T-helper 1 cell treated with Interleukin-12 subunit alpha and Interleukin-12 subunit beta and Interleukin-4 antibody, amounts not matched to agents 30 ng/mL and 1 ng/mL, for 36 hours (primary cell): ENCODE data around the gene NLRC5. TPM values are rescaled to one million over a fixed set of nuclear protein-coding genes. Genes with fewer than 3 reads are reported as not detected.

ENCODE experiments used
- intact Hi-C: fragments of 100-400 bp; cut with micrococcal nuclease; formaldehyde crosslinking; loops from one replicate; pipeline ENCODE4 v1.15.1; 2024
- total RNA-seq: library from RNA; stranded (reverse); gene quantifications from 2 replicates; pipeline ENCODE4 v1.2.3, GENCODE V29; 2022

NLRC5 gene
- total RNA-seq, 1 donor from 2014 or later: 398 TPM

GRCh38 chr16:57023541-57024249, 34.3 kb downstream of the NLRC5 start:
- intact Hi-C loops: loop anchor here (1.0 to 2.0 kb wide), 2 partner anchors 9 to 17 kb away; no protein-coding TSS in a partner anchor

- intact Hi-C loops: no loop called here
Measured at GRCh38 chr16:57024894-57025680, 35.7 kb downstream of the NLRC5 start.

DNA sequence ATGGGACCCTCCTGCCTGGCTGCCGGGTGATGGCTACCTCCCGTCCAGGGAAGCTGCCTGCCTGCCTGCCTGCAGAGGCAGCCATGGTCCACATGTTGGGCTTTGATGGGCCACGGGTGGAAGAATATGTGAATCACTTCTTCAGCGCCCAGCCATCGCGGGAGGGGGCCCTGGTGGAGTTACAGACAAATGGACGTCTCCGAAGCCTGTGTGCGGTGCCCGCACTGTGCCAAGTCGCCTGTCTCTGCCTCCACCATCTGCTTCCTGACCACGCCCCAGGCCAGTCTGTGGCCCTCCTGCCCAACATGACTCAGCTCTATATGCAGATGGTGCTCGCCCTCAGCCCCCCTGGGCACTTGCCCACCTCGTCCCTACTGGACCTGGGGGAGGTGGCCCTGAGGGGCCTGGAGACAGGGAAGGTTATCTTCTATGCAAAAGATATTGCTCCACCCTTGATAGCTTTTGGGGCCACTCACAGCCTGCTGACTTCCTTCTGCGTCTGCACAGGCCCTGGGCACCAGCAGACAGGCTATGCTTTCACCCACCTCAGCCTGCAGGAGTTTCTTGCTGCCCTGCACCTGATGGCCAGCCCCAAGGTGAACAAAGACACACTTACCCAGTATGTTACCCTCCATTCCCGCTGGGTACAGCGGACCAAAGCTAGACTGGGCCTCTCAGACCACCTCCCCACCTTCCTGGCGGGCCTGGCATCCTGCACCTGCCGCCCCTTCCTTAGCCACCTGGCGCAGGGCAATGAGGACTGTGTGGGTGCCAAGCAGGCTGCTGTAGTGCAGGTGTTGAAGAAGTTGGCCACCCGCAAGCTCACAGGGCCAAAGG, 36.8 kb downstream of the NLRC5 start:
- intact Hi-C loops: no loop called here

- intact Hi-C loops: no loop called here
Measured at GRCh38 chr16:57026778-57027062, 37.4 kb downstream of the NLRC5 start.

DNA sequence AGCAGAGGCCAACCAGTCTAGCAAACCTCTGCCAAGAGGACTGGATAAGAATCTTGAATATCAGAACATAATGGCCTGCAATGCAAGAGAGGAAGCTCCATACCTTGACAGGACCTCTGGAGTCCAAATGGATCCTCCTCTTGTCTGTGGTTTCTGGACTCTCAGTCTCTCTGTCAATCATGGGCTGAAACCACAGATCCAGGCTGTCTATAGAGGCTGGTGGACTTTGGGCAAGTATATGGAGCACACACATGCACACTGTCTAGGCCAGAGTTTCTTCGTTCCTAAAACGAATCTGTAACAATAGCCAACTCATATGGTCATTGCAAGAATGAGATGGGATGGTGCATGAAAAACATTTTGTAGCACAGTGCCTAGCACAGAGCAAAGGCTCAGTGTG, 37.7 kb downstream of the NLRC5 start:
- intact Hi-C loops: no loop called here

DNA sequence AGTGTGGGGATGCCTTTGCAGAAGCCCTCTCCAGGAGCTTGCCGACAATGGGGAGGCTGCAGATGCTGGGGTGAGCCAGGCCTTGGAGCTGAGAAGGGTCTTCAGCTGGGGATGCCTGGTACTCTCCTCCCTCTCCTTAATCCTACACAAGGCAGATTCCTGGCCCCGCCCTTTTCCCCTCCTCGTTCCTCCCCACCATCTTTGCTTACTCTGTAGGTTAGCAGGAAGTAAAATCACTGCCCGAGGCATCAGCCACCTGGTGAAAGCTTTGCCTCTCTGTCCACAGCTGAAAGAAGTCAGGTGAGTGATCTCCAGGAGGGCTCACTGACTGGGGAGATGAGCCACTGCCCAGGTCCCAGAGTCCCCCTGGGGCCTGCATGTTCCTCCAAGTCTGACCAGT, 38.7 kb downstream of the NLRC5 start:
- intact Hi-C loops: no loop called here

DNA sequence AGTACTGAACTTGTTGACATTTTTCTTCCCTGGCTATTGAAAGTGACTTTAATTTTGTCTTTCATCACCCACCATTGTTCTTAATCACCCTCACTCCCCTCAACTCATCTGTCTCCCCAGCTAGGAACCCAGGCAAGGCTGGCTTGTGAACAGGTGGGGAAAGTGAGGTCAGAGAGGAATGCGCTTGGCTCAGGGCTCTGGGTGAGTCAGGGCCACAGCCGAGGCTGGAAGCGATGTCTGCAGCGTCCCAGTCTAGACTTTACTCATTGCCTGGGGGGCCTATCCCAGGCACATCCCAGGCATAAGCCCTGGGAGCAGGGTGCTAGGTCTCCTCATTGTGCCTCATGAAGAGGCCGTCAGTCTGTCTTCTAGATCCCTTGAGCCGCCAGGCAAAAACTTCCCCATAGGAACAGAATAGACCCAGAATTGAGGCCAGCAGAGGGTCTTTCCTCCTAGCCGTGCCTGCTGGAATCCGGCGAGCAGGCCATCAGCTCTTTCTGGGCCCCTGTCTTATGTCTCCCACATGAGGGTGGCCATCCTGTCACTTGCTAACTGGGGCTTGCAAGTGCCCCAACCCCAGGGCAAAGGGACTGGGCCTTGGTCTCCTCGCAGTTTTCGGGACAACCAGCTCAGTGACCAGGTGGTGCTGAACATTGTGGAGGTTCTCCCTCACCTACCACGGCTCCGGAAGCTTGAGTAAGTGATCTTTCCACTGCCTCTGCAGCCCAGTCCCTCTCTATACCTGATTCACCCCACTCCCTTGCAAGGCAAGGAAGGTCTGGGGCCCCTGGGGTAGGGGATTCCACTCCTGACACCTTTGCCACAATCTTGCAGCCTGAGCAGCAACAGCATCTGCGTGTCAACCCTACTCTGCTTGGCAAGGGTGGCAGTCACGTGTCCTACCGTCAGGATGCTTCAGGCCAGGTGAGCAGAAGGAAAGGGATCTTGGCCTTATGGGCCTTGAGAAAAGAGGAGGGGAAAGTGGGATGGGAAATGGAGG, 40.1 kb downstream of the NLRC5 start:
- intact Hi-C loops: loop anchor here (1.0 kb wide), 1 partner anchor 9 kb away; no protein-coding TSS in a partner anchor

GRCh38 chr16:57030346-57030902, 41.1 kb downstream of the NLRC5 start:
- intact Hi-C loops: loop anchor here (1.0 kb wide), 1 partner anchor 8 kb away; no protein-coding TSS in a partner anchor

DNA sequence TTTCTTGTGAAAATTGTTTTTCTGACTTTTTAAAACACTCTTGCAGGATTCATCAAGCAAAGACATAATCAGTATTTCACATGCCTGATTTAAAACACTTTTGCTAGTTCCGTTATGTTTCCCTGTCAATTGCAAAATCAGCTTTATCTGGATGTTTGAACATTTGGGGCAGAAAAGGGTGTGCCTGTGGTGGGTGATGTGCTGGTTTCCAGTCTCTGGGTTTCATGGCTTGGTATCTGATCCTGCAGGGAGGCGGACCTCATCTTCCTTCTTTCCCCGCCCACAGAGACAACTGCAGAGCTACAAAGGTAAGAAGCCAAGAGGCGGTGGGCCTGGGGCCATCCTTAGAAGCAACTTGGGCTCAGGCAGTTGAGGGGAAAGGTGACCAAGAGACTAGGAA, 41.8 kb downstream of the NLRC5 start:
- intact Hi-C loops: no loop called here

- intact Hi-C loops: no loop called here
Measured at GRCh38 chr16:57032346-57032745, 43.0 kb downstream of the NLRC5 start.

- intact Hi-C loops: no loop called here
Measured at GRCh38 chr16:57032931-57033330, 43.6 kb downstream of the NLRC5 start.

- intact Hi-C loops: no loop called here
Measured at GRCh38 chr16:57036315-57036714, 47.0 kb downstream of the NLRC5 start.

DNA sequence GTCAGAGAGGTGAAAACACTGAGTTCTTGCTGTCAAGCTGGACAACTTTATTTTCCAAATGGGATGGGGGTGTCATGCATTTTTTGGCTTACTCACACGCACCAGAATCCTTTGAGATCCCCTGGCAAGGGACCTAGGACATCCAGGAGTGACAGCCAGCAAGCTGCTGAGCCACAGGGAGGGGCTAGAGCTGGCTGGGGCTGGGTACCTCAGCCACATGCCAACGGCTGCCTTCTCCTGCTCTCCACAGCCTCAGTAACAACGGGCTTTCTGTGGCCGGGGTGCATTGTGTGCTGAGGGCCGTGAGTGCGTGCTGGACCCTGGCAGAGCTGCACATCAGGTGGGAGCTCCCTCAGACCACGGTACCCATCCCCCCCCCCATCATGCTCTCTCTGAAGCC, 47.6 kb downstream of the NLRC5 start:
- intact Hi-C loops: no loop called here

GRCh38 chr16:57038166-57038565, 48.8 kb downstream of the NLRC5 start:
- intact Hi-C loops: loop anchor here (1.0 kb wide), 1 partner anchor 8 kb away; no protein-coding TSS in a partner anchor

- intact Hi-C loops: no loop called here
Measured at GRCh38 chr16:57039148-57039812, 49.9 kb downstream of the NLRC5 start.

GRCh38 chr16:57041182-57042156, 52.1 kb downstream of the NLRC5 start:
- intact Hi-C loops: loop anchor here (1.0 to 10.0 kb wide), 7 partner anchors 19 to 177 kb away; partner anchors contain the start of genes CPNE2, NLRC5, PSME3IP1 and RSPRY1

GRCh38 chr16:57042157-57043111, 53.1 kb downstream of the NLRC5 start:
- intact Hi-C loops: loop anchor here (1.0 to 10.0 kb wide), 3 partner anchors 50 to 178 kb away; partner anchors contain the start of genes CPNE2, PSME3IP1, RSPRY1 and SLC12A3
